Hippocampal formation (tissue), 2 donors: Measurements from ENCODE around the gene PERM1.
"Not testable (repeated sequence)": the region's sequence is repeated elsewhere in the genome, so short reads cannot be mapped to it uniquely, and the experiment has no call there.

Experiments used
- DNase-seq, 2 donors: peaks; one replicate each; lab custom pipeline; 2025; lab: John Stamatoyannopoulos, UW

Gene PERM1, protein sequence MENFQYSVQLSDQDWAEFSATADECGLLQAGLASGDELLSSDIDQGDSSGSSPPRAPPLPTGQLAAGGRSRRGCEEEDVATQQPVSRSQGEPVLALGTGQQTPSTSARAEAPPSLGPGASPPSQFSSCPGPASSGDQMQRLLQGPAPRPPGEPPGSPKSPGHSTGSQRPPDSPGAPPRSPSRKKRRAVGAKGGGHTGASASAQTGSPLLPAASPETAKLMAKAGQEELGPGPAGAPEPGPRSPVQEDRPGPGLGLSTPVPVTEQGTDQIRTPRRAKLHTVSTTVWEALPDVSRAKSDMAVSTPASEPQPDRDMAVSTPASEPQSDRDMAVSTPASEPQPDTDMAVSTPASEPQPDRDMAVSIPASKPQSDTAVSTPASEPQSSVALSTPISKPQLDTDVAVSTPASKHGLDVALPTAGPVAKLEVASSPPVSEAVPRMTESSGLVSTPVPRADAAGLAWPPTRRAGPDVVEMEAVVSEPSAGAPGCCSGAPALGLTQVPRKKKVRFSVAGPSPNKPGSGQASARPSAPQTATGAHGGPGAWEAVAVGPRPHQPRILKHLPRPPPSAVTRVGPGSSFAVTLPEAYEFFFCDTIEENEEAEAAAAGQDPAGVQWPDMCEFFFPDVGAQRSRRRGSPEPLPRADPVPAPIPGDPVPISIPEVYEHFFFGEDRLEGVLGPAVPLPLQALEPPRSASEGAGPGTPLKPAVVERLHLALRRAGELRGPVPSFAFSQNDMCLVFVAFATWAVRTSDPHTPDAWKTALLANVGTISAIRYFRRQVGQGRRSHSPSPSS

DNA sequence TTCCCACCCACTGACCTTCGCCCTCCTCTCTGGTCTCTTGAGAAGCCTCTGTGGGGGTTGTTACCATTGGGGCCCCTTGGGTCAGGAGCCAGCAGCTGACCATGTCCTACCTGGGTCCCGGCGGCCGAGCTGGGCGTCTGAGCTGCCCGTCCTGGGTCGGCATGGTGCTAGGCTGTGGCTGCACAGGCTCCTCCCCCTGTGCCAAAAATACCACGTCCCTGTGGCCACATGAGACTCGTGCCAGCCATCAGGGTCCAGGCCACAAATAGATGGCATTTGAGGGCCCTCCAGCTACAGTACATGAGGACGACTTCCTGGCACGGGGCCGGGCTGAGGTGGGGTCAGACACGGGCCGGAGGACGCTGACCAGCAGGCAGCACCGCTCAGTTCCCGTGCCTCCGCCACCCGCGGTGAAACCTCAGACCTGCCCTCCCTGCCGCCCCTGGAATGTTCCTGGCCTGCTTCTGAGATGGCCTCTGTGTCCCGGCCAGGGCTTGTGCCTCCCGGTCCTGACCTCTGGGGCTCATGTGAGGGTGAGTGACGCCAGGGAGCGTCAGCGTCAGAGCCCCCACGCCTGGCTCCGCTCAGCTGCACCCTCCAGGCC, at the start of gene PERM1:
Gene PERM1 (minus strand): TSS at position 139 of the 604 bp plus-strand sequence. CDS start 1,064 bp downstream, outside the sequence.
- no peak for DNase-seq

DNA sequence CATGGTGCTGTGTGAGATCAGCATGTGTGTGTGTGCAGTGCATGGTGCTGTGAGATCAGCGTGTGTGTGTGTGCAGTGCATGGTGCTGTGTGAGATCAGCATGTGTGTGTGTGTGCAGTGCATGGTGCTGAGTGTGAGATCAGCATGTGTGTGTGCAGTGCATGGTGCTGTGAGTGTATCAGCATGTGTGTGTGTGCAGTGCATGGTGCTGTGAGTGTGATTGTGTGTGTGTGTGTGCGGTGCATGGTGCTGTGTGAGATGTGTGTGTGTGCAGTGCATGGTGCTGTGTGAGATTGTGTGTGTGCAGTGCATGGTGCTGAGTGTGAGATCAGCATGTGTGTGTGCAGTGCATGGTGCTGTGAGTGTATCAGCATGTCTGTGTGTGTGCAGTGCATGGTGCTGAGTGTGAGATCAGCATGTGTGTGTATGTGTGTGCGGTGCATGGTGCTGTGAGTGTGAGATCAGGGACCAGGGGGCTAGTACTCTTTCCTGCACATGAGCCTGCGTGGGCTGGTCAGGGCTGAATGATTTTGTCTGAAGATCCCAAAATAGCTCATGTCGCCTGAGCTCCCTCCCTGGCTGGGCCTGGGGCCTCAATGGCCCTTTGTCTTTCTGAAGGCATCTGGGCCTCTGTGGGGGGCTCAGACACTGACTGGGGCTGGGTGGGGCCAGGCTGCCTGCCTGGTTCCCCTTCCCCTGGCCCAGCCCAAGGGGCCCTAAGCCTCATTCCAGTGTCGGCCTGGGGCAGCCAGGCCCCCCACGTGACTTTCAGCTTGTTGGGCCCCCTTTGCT, 49.2 kb upstream of the PERM1 start:
- not testable (repeated sequence) for DNase-seq

DNA sequence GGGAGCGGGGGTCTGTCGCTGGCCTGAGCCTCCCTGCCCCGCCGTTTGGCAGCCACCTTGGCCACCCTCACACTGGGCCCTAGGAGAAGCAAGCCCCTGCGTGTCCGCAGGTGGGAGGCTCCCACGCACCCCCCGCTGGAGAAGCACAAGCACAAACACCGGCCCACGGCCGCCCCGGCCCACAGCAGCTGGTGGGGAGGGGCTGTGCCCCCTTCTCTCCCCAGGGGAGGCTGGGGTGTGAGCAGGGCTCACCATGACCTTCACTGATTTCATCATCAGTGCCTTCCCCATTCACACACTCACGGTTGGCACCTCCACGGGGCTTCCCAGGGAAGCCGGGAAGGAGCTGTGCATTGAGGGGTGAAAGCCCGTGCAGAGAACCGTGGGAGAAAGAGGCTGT, 45.9 kb upstream of the PERM1 start:
- DNase-seq, result no peak

DNA sequence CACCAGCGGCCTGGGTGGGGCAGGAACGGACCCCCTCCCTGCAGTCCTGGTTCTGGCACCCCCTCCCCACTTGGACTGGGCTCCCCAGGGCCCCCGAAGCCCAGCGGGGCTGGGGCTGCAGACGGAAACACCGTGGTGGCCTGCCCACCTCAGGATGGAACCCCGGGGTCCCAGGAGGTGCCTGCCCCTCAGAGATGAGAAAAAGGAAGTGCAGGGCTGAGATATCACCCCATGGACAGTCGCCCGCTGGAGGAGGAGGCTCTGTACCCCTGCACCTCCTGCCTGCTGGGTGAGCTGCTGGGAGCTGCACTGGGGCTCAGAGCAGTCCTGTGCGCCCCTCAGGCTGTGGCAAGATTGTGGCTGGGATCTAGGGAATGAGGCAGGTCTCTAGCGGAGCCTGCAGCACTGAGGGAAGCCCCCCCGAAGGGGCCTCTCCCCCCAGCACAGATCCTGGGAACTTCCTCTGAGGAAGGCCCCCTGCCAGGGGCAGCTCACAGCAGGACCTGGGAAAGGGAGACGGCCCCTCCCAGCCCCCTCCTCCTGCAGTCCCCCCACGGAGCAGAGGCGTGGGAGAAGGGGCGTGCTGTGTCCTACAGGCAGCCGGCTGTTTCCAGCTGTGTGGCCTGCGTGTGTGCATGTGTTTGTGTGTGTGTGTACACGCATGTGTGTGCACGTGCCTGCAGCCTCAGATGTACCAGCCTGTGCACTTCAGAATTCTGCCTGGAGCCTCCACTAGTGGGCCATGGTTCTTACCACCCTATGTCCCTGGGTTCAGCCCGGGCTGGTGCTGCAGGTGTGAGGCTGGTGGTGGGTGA, 44.9 kb upstream of the PERM1 start:
- DNase-seq, result no peak

DNA sequence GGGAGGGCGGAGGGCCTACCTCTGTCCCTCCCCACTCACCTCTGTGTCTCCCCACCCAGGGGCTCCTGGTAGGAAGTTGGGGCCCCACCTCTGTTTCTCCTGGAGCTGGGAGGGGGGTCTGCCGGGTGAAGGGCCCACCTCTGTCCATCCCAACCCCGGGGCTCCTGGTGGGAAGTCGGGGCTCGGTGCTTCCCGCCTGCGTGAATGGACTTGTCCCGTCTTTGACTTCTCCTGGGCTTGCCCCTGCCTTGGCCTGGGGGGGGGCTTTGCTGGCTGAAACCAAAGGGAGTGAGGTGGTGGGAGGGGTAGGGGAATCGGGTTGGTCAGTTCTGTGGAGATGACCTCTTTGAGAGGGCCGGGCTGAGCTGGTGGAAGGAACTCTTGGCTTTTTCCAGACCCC, 43.8 kb upstream of the PERM1 start:
- no peak for DNase-seq

DNA sequence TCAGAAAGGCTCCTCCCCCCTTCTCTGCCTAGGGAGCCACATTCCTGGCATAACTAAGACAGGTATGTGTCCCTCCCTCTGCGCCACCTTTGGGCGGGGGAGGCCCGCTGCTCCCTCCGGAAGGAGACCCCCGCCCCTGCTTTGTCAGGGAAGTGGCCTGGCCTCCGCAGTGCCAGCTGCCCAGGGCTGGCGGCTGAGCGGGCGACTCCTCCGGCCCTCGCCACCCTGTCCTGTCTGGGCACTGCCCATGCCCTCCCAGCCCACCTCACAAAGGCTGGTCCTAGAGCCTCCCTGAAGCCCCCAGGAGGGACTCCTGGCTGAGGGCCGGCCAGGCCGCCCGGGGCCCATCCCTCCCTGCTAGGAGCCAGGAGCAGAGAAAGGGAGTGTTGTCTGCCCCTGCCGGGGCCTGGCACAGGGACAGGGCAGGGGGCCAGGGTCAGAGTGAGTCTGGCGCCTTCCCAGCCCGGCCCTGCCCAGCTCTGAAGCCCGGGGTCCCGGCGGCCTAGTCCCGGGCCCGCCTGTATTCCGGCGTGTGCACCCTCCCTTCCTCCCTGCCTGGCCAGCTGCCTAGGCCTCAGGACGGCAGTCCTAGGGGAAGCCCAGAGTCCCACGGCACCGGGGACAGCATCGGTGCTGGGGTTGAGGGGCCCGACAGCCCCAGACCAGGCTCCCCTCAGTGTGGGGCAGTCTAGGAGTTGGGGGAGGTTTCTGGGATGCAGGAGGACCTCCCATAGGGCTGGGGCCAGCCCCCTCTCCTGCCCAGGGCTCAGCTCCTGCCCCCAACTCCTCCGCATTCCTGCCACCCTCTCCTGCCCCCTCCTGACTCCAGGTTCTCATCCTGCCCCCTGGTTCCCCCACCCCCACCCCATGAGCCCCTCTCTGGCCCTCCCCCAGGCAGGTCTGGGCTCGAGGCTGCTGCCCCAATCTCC, 43.1 kb upstream of the PERM1 start:
- peak in 1 of 2 donors; percentile 38 for DNase-seq

DNA sequence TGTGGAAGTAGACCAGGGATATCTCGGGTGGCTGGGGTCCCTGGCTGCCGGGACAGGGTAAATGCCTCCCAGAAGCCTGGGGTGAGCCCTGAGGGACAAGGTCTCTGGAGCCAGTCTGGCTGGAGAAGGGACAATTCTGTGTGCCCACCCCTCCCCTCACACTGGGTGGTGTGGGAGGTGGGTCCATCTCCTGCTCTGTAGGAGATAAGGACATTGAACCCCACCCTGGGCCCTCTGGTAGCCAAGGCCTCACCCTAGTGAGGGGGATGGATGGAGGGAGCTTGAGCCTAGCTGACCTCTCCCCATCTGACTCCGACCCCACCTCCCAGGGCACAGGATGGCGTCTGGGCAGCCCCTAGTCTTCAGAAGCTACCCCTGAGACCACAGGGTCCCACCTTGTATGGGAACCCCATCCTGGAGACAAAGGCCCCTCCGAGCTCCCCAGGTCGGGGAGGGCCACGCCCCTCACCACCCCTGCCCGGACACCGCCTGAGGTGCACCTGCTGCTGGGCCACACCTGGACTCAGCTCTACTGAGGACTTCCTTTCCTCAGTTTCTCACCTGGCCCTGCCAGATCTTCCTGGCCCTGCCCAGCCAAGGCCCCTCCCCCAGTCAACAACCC, 42.4 kb upstream of the PERM1 start:
- no peak for DNase-seq

DNA sequence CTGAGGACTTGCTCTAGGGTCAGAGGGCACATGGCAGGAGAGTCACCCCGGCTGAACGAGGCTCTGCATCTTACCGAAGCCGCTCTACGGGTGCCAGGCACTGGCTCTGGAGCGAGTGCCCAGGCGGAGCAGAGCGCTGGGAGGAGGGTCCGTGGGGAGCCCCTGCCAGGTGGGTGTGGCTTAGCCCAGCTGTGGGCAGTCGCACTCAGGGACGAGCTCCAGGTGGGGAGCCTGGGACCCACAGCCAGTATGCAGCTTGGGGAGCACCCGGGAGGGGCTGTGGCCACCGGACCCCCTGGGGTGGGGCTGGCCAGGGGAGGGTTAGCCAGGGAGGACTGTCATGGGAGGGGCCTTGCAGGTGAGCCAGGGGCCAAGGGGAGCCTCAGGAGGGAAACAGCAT, 41.8 kb upstream of the PERM1 start:
- no peak for DNase-seq

DNA sequence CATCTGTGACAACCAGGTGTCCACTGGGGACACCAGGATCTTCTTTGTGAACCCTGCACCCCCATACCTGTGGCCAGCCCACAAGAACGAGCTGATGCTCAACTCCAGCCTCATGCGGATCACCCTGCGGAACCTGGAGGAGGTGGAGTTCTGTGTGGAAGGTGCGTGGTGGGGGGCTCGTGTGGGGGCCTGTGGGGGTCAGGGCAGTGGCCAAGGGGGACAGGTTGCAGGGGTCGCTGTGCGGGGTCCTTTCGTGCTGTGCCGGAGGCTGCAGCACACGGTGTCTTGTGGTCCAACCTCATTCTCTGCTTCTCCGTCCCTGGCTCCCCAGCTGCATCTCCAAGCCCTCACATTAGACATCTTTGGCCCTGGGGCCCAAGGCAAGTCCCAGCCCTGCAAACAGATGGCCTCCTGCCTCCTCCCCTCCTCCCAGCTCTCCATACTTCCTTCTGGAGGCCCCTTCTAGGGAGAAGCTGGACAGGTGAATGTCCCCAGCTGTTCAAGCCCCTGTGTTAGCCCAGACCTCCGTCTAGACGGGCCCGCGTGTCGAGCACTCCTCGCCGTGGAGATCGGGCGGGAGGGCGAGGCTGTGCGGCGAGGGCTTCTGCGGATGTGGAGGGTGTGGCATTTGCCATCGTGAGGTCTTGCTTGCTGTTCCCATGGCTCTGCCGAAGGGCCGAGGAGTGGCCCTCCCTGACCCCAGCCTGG, 40.6 kb upstream of the PERM1 start:
- no peak for DNase-seq

DNA sequence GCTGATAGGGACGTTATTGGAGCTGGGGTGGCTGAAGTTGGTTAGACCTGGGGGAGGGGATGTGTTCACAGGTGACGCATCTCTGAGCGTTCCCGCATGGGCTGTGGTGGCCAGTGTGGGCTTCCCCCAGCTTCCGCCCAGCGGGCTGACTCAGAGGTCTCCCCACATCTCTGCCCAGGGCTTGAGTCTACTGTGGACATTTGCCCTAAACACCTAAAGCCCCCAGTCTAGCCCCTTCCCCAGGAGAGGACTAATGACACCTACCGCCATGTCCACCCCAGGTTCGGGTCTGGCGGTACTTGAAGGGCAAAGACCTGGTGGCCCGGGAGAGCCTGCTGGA, 40.0 kb upstream of the PERM1 start:
- DNase-seq, result no peak

DNA sequence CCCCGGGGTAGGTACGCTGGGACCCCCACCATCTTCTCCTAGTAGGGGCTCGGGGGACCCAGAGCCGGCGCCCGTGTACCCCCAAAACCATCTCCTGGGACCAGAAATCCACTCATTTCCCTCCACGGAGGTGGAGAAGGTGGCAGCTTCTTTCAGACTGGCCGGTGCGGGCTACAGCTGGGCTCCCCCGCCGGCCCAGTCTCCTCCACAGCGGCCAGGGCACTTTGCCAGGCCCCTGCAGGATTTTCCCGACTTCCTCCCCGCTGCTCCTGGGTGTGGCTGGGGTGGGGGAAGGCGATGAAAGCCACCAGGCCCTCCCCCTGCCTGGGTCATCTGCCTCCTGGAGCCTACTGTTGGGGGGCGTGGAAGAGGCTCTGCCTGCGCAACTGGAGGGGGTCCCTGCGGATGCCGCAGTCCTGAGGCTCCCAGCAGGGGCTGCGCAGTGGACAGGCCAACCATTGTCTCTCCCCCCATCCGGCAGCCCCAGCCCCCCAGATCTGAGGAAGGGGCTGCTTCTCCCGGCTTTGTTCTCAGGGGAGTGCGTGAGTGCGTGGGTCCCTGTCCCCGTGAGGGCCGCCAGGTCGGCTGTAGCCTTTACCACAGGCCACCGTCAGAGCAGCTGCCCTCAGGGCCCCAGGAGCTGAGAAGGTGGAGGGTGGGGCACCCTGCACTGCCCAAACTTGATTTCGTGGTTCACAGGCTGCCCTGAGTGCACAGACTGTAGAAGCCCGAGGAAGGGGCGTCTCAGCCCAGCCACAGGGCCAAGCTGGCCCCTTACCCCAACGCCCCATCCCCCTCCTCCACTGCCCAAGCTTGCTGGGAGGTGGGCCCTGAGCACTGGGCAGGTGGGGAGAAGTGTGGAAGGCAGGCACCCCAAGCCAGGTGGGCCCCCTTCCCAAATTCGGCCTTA, 39.4 kb upstream of the PERM1 start:
- peak in 1 of 2 donors; percentile 34 for DNase-seq

DNA sequence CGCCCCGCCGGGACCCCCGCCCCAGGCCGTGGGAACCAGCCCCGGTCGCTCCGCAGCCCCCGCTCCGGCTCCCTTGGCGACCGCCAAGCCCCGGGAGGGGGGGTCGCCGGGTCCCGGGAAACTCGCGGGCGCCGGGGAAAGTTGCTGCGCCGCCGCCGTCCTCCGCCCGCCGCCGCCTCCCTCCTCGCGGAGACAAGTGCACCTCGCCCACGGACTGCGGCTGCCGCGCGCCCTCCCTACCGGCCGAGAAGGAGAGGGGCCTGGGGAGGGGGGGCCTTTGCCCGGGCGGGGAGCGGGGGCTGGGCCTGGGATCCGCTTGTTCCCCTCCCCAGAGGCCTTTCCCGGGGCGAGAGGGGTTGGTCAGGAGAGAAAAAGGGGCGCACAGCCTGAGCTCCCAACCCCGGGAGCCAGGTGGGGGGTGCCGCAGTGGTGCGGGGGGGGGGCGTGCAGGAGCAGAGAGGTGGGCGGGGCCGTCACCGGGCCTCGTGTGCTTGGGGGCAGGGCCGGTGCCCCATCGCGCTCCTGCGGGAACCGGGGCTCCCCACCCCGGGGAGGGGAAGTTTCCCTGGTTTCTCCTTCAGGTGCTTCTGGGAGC, 38.6 kb upstream of the PERM1 start:
- no peak for DNase-seq

DNA sequence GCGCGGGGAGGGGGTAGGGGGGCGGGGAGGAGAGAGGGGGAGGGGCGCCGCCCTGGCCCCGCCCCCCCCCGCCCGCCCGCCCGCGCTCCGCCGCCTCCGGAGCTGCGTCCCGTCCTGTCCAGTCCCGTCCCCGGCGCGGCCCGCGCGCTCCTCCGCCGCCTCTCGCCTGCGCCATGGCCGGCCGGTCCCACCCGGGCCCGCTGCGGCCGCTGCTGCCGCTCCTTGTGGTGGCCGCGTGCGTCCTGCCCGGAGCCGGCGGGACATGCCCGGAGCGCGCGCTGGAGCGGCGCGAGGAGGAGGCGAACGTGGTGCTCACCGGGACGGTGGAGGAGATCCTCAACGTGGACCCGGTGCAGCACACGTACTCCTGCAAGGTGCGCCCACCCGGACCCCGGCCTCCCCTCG, 38.1 kb upstream of the PERM1 start, which contains the start of gene AGRN:
Gene AGRN (plus strand): TSS at position 121 of the 405 bp plus-strand sequence. CDS start 53 bp downstream, at position 174.
- peak in 1 of 2 donors; percentile 40 for DNase-seq

DNA sequence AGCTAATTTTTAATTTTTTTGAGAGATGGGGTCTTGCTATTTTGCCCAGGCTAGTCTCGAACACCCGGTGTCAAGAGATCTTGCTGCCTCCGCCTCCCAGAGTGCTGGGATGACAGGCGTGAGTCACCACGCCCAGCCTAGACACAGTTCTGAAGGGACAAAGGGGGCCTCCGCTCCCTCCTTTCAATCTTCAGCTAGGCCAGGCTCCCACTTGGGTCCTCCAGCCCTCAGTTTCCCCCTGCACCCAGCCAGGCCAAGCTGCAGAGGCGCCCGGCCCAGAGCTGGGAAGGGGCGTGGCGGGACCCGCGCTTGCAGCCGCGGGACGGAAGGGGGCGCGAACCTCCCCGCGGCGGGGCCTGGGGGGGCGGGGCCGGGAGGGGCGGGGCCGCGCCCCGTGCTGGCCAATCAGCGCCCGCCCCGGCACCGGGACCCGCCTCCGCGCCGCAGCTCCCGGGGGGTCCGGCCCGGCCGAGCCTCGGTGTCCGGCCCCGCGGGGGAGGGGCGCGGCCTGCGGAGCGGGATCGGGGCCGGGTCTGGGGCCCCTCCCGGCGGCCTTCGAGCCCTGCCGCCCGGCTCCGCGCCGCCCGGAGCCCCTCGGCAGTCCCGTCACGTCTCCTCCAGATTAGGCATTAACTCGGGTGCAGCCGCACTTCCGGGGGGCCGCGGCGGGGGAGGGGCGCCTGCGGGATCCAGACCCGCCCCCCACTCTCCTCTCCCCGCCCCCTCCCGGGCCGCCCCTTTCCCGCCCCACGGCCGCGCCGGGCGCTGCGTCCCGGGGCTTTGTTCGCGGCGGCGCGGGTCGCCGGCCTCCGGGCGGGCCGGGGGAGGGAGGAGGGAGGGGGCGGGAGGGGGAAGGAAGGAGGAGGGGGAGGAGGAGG, 37.5 kb upstream of the PERM1 start:
- peak; percentile 77 to 80 for DNase-seq

DNA sequence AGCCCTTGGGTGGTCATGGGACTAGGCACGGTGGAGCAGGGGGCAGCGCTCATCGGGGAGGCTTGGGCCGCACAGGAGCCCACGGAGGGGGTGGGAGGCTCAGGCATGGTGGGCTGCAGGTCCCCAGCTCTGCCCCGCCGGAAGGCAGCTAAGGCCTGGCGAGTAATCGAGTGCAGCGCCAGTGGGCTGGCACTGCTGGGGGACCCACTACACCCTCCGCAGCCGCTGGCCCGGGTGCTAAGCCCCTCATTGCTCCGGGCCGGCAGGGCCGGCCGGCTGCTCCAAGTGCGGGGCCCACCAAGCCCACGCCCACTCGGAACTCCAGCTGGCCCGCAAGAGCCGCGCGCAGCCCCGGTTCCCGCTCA, 36.4 kb upstream of the PERM1 start:
- not testable (repeated sequence) for DNase-seq
